WTC11 (cell line): Measurements from ENCODE around the gene CHST15.

Experiments used
- CBFB ChIP-seq: sonication (generic); formaldehyde crosslinking; IDR thresholded peaks from 2 replicates; pipeline ENCODE4 v1.8.1; 2022; ENCODE audit warnings: mild to moderate bottlenecking, low read depth, missing genetic modification reagents
- CTCF ChIP-seq: fragments of 200-600 bp; IDR thresholded peaks from 2 replicates; pipeline ENCODE4 v1.8.0; 2022; ENCODE audit warnings: antibody characterized with exemption
- E2F1 ChIP-seq: sonication (generic); formaldehyde crosslinking; IDR thresholded peaks from 2 replicates; pipeline ENCODE4 v1.8.0; 2022; ENCODE audit warnings: mild to moderate bottlenecking, missing genetic modification reagents

DNA sequence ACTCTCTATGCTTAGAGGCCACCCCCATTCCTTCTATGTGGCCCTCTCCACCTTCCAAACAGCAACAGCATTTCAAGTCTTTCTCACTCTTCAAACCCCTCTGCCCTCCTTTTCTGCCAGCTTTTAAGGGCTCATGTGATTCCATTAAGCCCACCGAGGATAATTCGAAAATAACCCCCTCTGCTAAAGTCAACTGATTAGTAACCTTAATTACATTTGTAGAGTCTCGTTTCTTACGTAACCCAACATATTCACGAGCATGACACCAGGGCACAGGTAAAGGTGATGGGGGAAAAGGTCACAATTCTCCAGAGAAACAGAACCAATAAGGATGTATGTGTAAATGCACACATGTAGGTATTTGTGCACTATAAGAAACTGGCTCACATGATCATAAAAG, 6.7 kb upstream of the CHST15 start:
- no peak for TF ChIP-seq CTCF
- no peak for TF ChIP-seq E2F1 (CRISPR knock-in tag)
- no peak for TF ChIP-seq CBFB
